OCI-LY1 (cell line): Measurements from ENCODE around the gene AP2A2.

Experiments
- CTCF ChIP-seq: fragments of 200-600 bp; sonication (generic), shearing (Covaris generic); IDR thresholded peaks from 2 replicates; pipeline ENCODE4 v1.5.1; 2017; ENCODE audit warnings: mild to moderate bottlenecking, antibody characterized with exemption, low read length, moderate library complexity, mixed read lengths
- EZH2 ChIP-seq: fragments of 200-600 bp; sonication (generic), shearing (Covaris generic); IDR thresholded peaks from 2 replicates; pipeline ENCODE4 v1.8.0; 2017; ENCODE audit warnings: borderline replicate concordance, mixed run types, mild to moderate bottlenecking, antibody characterized with exemption, low read length, moderate library complexity, mixed read lengths

GRCh38 chr11:1002406-1002984 is 76.8 kb downstream of the AP2A2 start:
- TF ChIP-seq CTCF, result no peak
- no peak for TF ChIP-seq EZH2
